ENCODE measurements around the gene IDE. TPM values are rescaled to one million over a fixed set of nuclear protein-coding genes. Genes with fewer than 3 reads are reported as not detected.
"Not testable (repeated sequence)": the region's sequence is repeated elsewhere in the genome, so short reads cannot be mapped to it uniquely, and the experiment has no call there.

Gene IDE
- total RNA-seq, 2 experiments from 2014 or later: 15.2 to 17.8 TPM

GRCh38 chr10:92436611-92437010 is 137.3 kb downstream of the IDE start:
- ATAC-seq (ENCODE audit: poor library complexity) (no peak), DNase-seq (no peak)
- H3K9me3 ChIP-seq (ENCODE audit: control insufficient read depth in 1 of 2, insufficient read depth in 1 of 2, low read length in 2 of 2): no peaks in the 10 kb centered on the region
- no peak overlapping the region for H3K4me3 ChIP-seq (ENCODE audit: low read length)
- no peak overlapping the region for H3K27ac ChIP-seq (ENCODE audit: low read depth in 1 of 2, low read length in 2 of 2)
- H3K36me3 ChIP-seq (ENCODE audit: insufficient read depth, low read length): no peaks in the 10 kb centered on the region
- H3K4me1 ChIP-seq (ENCODE audit: insufficient read depth, low read length): no peaks in the 10 kb centered on the region
- ChIA-PET CTCF (no interaction called here), POLR2A (no interaction called here)
- Mint-ChIP-seq H3K4me1 (ENCODE audit: low read depth) (no peaks in the 10 kb centered on the region), H3K4me3 (no peak overlapping the region), H3K27me3 (no peaks in the 10 kb centered on the region), H3K9me3 (no peaks in the 10 kb centered on the region), H3K27ac (no peak overlapping the region), H3K36me3 (ENCODE audit: low read depth) (no peaks in the 10 kb centered on the region)
- no peaks in the 10 kb centered on the region for H3K27me3 ChIP-seq (ENCODE audit: control insufficient read depth in 1 of 2, insufficient read depth in 2 of 2, low read length in 2 of 2)
- no peak for TF ChIP-seq CTCF (IDR thresholded peaks at IDR 0.05)
- intact Hi-C loops (cut with DNase I, micrococcal nuclease): loop anchor here (5.0 to 10.0 kb wide), 2 partner anchors 679 to 1142 kb away; no protein-coding TSS in a partner anchor

DNA sequence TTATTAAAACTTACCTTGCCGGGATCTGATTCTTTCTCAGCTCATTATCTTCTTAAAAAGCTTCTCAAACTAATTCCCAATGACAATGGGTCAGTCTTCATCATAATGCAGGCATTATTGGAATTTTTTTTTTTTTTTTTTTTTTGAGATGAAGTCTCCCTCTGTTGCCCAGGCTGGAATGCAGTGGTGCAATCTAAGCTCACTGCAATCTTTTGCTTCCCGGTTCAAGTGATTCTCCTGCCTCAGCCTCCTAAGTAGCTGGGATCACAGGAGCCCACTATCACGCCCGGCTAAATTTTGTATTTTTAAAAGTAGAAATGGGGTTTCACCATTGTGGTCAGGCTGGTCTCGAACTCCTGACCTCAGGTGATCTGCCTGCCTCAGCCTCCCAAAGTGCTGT is 137.8 kb downstream of the IDE start:
- not testable (repeated sequence) for H3K27ac Mint-ChIP-seq, DNase-seq

GRCh38 chr10:92434385-92434784 is 139.5 kb downstream of the IDE start:
- Mint-ChIP-seq H3K27me3 (no peaks in the 10 kb centered on the region), H3K9me3 (no peaks in the 10 kb centered on the region), H3K36me3 (ENCODE audit: low read depth) (no peaks in the 10 kb centered on the region), H3K27ac (no peak overlapping the region), H3K4me1 (ENCODE audit: low read depth) (no peaks in the 10 kb centered on the region), H3K4me3 (no peak overlapping the region)
- H3K27me3 ChIP-seq (ENCODE audit: control insufficient read depth in 1 of 2, insufficient read depth in 2 of 2, low read length in 2 of 2): no peaks in the 10 kb centered on the region
- H3K9me3 ChIP-seq (ENCODE audit: control insufficient read depth in 1 of 2, insufficient read depth in 1 of 2, low read length in 2 of 2): no peaks in the 10 kb centered on the region
- DNase-seq (no peak), ATAC-seq (ENCODE audit: poor library complexity) (no peak)
- H3K4me3 ChIP-seq (ENCODE audit: low read length): no peak overlapping the region
- intact Hi-C loops (cut with DNase I, micrococcal nuclease): loop anchor here in 1 of 2 experiments (10.0 kb wide), 1 partner anchor 1140 kb away; no protein-coding TSS in a partner anchor
- H3K4me1 ChIP-seq (ENCODE audit: insufficient read depth, low read length): no peaks in the 10 kb centered on the region
- H3K27ac ChIP-seq (ENCODE audit: low read depth in 1 of 2, low read length in 2 of 2): no peak overlapping the region
- no peaks in the 10 kb centered on the region for H3K36me3 ChIP-seq (ENCODE audit: insufficient read depth, low read length)
- ChIA-PET POLR2A (no interaction called here), CTCF (interaction anchor here (1.4 kb wide), 1 partner anchor 347 kb away, joined by 7 read pairs; no protein-coding TSS in a partner anchor)
- TF ChIP-seq CTCF (IDR thresholded peaks at IDR 0.05): no peak

More for the DNA sequence above, 137.8 kb downstream of the IDE start:
- H3K27me3 Mint-ChIP-seq; H3K4me1 ChIP-seq (ENCODE audit: insufficient read depth, low read length); H3K4me3 Mint-ChIP-seq; CTCF ChIA-PET; ATAC-seq (ENCODE audit: poor library complexity); H3K9me3 ChIP-seq (ENCODE audit: control insufficient read depth in 1 of 2, insufficient read depth in 1 of 2, low read length in 2 of 2); H3K9me3 Mint-ChIP-seq; H3K4me1 Mint-ChIP-seq (ENCODE audit: low read depth); H3K27ac ChIP-seq (ENCODE audit: low read depth in 1 of 2, low read length in 2 of 2); H3K4me3 ChIP-seq (ENCODE audit: low read length); H3K27me3 ChIP-seq (ENCODE audit: control insufficient read depth in 1 of 2, insufficient read depth in 2 of 2, low read length in 2 of 2); H3K36me3 Mint-ChIP-seq (ENCODE audit: low read depth); H3K36me3 ChIP-seq (ENCODE audit: insufficient read depth, low read length): not testable (repeated sequence)
- intact Hi-C loops (cut with DNase I, micrococcal nuclease): loop anchor here (5.0 to 10.0 kb wide), 2 partner anchors 679 to 1141 kb away; no protein-coding TSS in a partner anchor
- POLR2A ChIA-PET: interaction anchor here (0.6 kb wide), 1 partner anchor 624 kb away, joined by 4 read pairs; no protein-coding TSS in a partner anchor

- Histone ChIP-seq H3K4me3 (ENCODE audit: low read length) (no peak overlapping the region), H3K9me3 (ENCODE audit: control insufficient read depth in 1 of 2, insufficient read depth in 1 of 2, low read length in 2 of 2) (no peaks in the 10 kb centered on the region), H3K27me3 (ENCODE audit: control insufficient read depth in 1 of 2, insufficient read depth in 2 of 2, low read length in 2 of 2) (no peaks in the 10 kb centered on the region), H3K4me1 (ENCODE audit: insufficient read depth, low read length) (no peaks in the 10 kb centered on the region), H3K36me3 (ENCODE audit: insufficient read depth, low read length) (no peaks in the 10 kb centered on the region), H3K27ac (ENCODE audit: low read depth in 1 of 2, low read length in 2 of 2) (no peak overlapping the region)
- no peak for DNase-seq
- H3K4me3 Mint-ChIP-seq: no peak overlapping the region
- CTCF ChIA-PET: interaction anchor here (1.0 kb wide), 1 partner anchor 9 kb away, joined by 3 read pairs; no protein-coding TSS in a partner anchor
- no peak for ATAC-seq (ENCODE audit: poor library complexity)
- no peak overlapping the region for H3K27ac Mint-ChIP-seq
- TF ChIP-seq CTCF (IDR thresholded peaks at IDR 0.05): no peak
- H3K9me3 Mint-ChIP-seq: no peaks in the 10 kb centered on the region
- no peaks in the 10 kb centered on the region for H3K27me3 Mint-ChIP-seq
- POLR2A ChIA-PET: no interaction called here
- no peaks in the 10 kb centered on the region for H3K4me1 Mint-ChIP-seq (ENCODE audit: low read depth)
- H3K36me3 Mint-ChIP-seq (ENCODE audit: low read depth): no peaks in the 10 kb centered on the region
- intact Hi-C loops (cut with DNase I, micrococcal nuclease): loop anchor here in 1 of 2 experiments (10.0 kb wide), 1 partner anchor 1138 kb away; no protein-coding TSS in a partner anchor
These were observed 141.3 kb downstream of the IDE start for GRCh38 chr10:92432596-92432995.
